Sigmoid colon (tissue), 7 donors: Measurements from ENCODE around the gene DHDH. TPM values are rescaled to one million over a fixed set of nuclear protein-coding genes. Genes with fewer than 3 reads are reported as not detected.

Source experiments
- DNase-seq: peaks from one replicate; pipeline ENCODE4 v3.0.0-alpha.2; 2019
- H3K27ac ChIP-seq, 4 donors: fragments of 200-600 bp; sonication (generic); one replicate each; pipeline ENCODE4 v1.5.1; 2016 to 2019; ENCODE audit warnings: mild to moderate bottlenecking in 1 of 4
- H3K27me3 ChIP-seq, 3 donors: fragments of 200-600 bp; sonication (generic); one replicate each; pipeline ENCODE4 v1.5.1; 2019; ENCODE audit warnings: mild to moderate bottlenecking in 1 of 3
- H3K36me3 ChIP-seq, 4 donors: fragments of 200-600 bp; sonication (generic); one replicate each; pipeline ENCODE4 v1.5.1; 2016 to 2019
- H3K4me1 ChIP-seq, 4 donors: fragments of 200-600 bp; sonication (generic); one replicate each; pipeline ENCODE4 v1.5.1; 2017 to 2019
- H3K4me3 ChIP-seq, 4 donors: fragments of 200-600 bp; sonication (generic); one replicate each; pipeline ENCODE4 v1.5.1; 2017 to 2019; ENCODE audit warnings: mild to moderate bottlenecking in 2 of 4, moderate library complexity in 1 of 4
- H3K9me3 ChIP-seq, 4 donors: fragments of 200-600 bp in 3 of 4; sonication (generic) in 3 of 4; one replicate each; pipeline versions ENCODE4 v1.5.1 to v1.6.1; 2013 to 2019
- CTCF ChIP-seq, 4 experiments: fragments of 450-650 bp in 3 of 4; fragments of 200-600 bp in 1 of 4; IDR thresholded peaks; one replicate each; pipeline ENCODE4 v1.5.1; 2016 to 2019; ENCODE audit warnings: antibody characterized with exemption in 4 of 4, mild to moderate bottlenecking in 3 of 4, moderate library complexity in 2 of 4
- EP300 ChIP-seq, 4 donors: sonication (generic); formaldehyde crosslinking; IDR thresholded peaks; one replicate each; pipeline ENCODE4 v1.6.1; 2017; ENCODE audit warnings: antibody characterized with exemption in 4 of 4
- POLR2A ChIP-seq, 2 donors: fragments of 450-650 bp; IDR thresholded peaks; one replicate each; pipeline ENCODE4 v1.6.1; 2016; ENCODE audit warnings: antibody characterized with exemption in 2 of 2, mild to moderate bottlenecking in 2 of 2, moderate library complexity in 2 of 2
- POLR2AphosphoS5 ChIP-seq, 4 donors: sonication (generic); formaldehyde crosslinking; IDR thresholded peaks; one replicate each; pipeline ENCODE4 v1.6.1; 2017; ENCODE audit warnings: antibody characterized with exemption in 4 of 4
- WGBS, 2 donors: extraction: QIAGEN DNeasy Blood & Tissue Kit; methylation state at CpG; one replicate each; pipeline ENCODE4 v1.1.7; 2013; 5-methylcytosine and 5-hydroxymethylcytosine counted together
- intact Hi-C: fragments of 100-400 bp; cut with DNase I; formaldehyde crosslinking; loops from one replicate; pipeline ENCODE4 v1.15.1; 2023
- polyA plus RNA-seq, 3 donors: library from polyadenylated mRNA; stranded (reverse); fragments of 200-250 nt; gene quantifications; one replicate each; pipeline ENCODE4 v1.2.3, GENCODE V29; 2013
- small RNA-seq, 3 donors: library from RNA; depleted of rRNA; stranded (forward); fragments of <200 nt; gene quantifications; one replicate each; pipeline ENCODE3, GENCODE V24; 2016
- total RNA-seq, 4 donors: library from RNA; depleted of rRNA; stranded (reverse); fragments of >200 nt; gene quantifications; one replicate each; pipeline ENCODE4 v1.1.0, GENCODE V29; 2016
- donor health status: healthy with polysubstance abuse.
- donor health status: Bipolar disorder and iron deficiency.
- donor health status: healthy.

DHDH gene
- total and polyA plus RNA-seq, 7 donors, result 0.16 TPM; not detected in 6

DNA sequence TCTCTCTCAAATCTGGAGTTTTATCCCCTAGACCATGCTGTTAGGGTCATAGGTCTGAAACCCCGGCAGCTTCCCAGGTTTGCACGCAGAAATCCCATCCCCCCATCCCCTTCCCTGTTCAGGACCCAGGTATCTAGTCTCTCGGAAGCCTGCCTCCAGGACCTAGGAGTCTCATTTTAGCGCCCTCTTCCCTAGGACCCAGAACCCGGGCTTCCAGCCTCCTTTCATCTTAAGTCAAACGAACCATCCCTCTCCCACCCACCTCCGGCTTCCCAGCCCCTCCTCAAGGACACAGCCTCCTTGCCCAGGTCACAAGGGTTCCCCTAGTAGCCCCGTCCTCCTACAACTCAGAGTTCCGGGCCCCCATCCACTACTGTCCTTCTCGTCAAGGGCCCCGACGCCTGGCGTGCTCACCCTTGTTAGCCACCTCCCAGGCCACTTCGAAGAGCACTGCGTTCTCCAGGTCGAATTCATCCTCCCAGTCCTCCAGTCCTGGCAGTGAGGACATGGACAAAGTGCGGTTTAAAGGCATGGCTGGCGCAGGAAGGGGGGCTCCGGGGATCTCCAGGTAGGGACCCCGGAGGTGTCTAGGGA is 59.2 kb downstream of the DHDH start:
- H3K27ac ChIP-seq, result peak overlapping the region; percentile 88 to 97 (median 90)
- peak; percentile 81 for DNase-seq
- peaks cover 0 to 25% (median 5%) of the 10 kb centered on the region in 4 donors for H3K36me3 ChIP-seq
- no peaks in the 10 kb centered on the region for H3K9me3 ChIP-seq
- peak overlapping the region; percentile 58 to 76 (median 67) for H3K4me3 ChIP-seq
- no peak for TF ChIP-seq CTCF (IDR thresholded peaks at IDR 0.05)
- TF ChIP-seq EP300 (IDR thresholded peaks at IDR 0.05), result no peak
- TF ChIP-seq POLR2A (IDR thresholded peaks at IDR 0.05), result no peak
- no peak for TF ChIP-seq POLR2AphosphoS5 (IDR thresholded peaks at IDR 0.05)
- intact Hi-C loops, result loop anchor here (5.0 kb wide), 1 partner anchor 155 kb away; no protein-coding TSS in a partner anchor
- H3K27me3 ChIP-seq, result no peaks in the 10 kb centered on the region
- peaks cover 0 to 42% (median 37%) of the 10 kb centered on the region in 4 donors for H3K4me1 ChIP-seq
- WGBS, 2 donors, result 0% methylated on average over 20 of the region's 20 CpGs

GRCh38 chr19:48993175-48994034 is 59.9 kb downstream of the DHDH start, which contains the start of the genes GYS1 and RUVBL2:
Gene GYS1 (minus strand): TSS chr19:48993309. CDS start chr19:48993112, 197 bp downstream.
Gene RUVBL2 (plus strand): TSS chr19:48993887. CDS start chr19:48993912, 25 bp downstream.
- WGBS, 2 donors, result 0% methylated on average over 56 of the region's 56 CpGs
- H3K4me3 ChIP-seq, result peak within 1 kb of the TSS; percentile 58 to 76 (median 67)
- no peaks in the 10 kb centered on the region for H3K9me3 ChIP-seq
- DNase-seq, result peak; percentile 100
- TF ChIP-seq POLR2A (IDR thresholded peaks at IDR 0.05), result peak; percentile 87 to 94
- TF ChIP-seq EP300 (IDR thresholded peaks at IDR 0.05), result peak in 1 of 4 donors; percentile 66
- peak; percentile 96 to 99 (median 98) for TF ChIP-seq CTCF (IDR thresholded peaks at IDR 0.05)
- peak; percentile 92 to 98 (median 98) for TF ChIP-seq POLR2AphosphoS5 (IDR thresholded peaks at IDR 0.05)
- H3K27ac ChIP-seq, result peak within 1 kb of the TSS; percentile 88 to 97 (median 90)
- peaks cover 0 to 17% (median 3%) of the 10 kb centered on the region in 4 donors for H3K36me3 ChIP-seq
- intact Hi-C loops, result loop anchor here (5.0 kb wide), 1 partner anchor 154 kb away; no protein-coding TSS in a partner anchor
- H3K27me3 ChIP-seq, result no peaks in the 10 kb centered on the region
- H3K4me1 ChIP-seq, result peaks cover 0 to 42% (median 37%) of the 10 kb centered on the region in 4 donors

GRCh38 chr19:48994035-48994386 is 60.5 kb downstream of the DHDH start:
- Histone ChIP-seq H3K27me3 (no peaks in the 10 kb centered on the region), H3K27ac (peak overlapping the region; percentile 88 to 97 (median 90)), H3K9me3 (no peaks in the 10 kb centered on the region), H3K36me3 (peaks cover 0 to 11% (median 0%) of the 10 kb centered on the region in 4 donors), H3K4me1 (peaks cover 0 to 42% (median 37%) of the 10 kb centered on the region in 4 donors), H3K4me3 (peak overlapping the region; percentile 58 to 76 (median 67))
- no peak for TF ChIP-seq POLR2AphosphoS5 (IDR thresholded peaks at IDR 0.05)
- no peak for TF ChIP-seq CTCF (IDR thresholded peaks at IDR 0.05)
- no peak for TF ChIP-seq EP300 (IDR thresholded peaks at IDR 0.05)
- no peak for TF ChIP-seq POLR2A (IDR thresholded peaks at IDR 0.05)
- intact Hi-C loops, result loop anchor here (5.0 kb wide), 1 partner anchor 153 kb away; no protein-coding TSS in a partner anchor
- 1% methylated on average over 13 of the region's 13 CpGs for WGBS, 2 donors
- no peak for DNase-seq

Small RNA genes within 50 kb of the gene (small RNA-seq; reads per million reads assigned to genes)
- 0 reads per million in 3 donors for gene AC026803.1

Other genes starting within 250 kb of the DHDH start
Only the 30 nearest of the 31 such genes appear.
- gene MAMSTR, start 214.0 kb upstream of the DHDH start, total RNA-seq, result 1 to 10 TPM in 1 of 4 donors, under 1 TPM in 3; 0.82 to 1.8 (median 0.89) TPM
- gene MAMSTR, start 214.0 kb upstream of the DHDH start, polyA plus RNA-seq, result 1 to 10 TPM in 1 of 3 donors, under 1 TPM in 1, not detected in 1; 0.69 to 1.0 TPM
- 10 to 100 TPM in 2 of 4 donors, 1 to 10 TPM in 2; 4.9 to 11.4 (median 10.5) TPM for gene RASIP1, start 193.1 kb upstream of the DHDH start, total RNA-seq
- gene RASIP1, start 193.1 kb upstream of the DHDH start, polyA plus RNA-seq, result 1 to 10 TPM in 2 of 3 donors, under 1 TPM in 1; 0.69 to 6.0 (median 5.0) TPM
- gene IZUMO1, start 186.8 kb upstream of the DHDH start, total RNA-seq, result not detected
- 1 to 10 TPM in 1 of 3 donors, under 1 TPM in 1, not detected in 1; 0.15 to 1.8 TPM for gene IZUMO1, start 186.8 kb upstream of the DHDH start, polyA plus RNA-seq
- gene FUT1, start 181.1 kb upstream of the DHDH start, total RNA-seq, result under 1 TPM in 3 of 4 donors, not detected in 1; 0.41 to 0.71 (median 0.49) TPM
- gene FUT1, start 181.1 kb upstream of the DHDH start, polyA plus RNA-seq, result under 1 TPM in 2 of 3 donors, not detected in 1; under 0.01 to 0.80 TPM
- not detected for gene FGF21, start 178.2 kb upstream of the DHDH start, total RNA-seq
- not detected for gene FGF21, start 178.2 kb upstream of the DHDH start, polyA plus RNA-seq
- 10 to 100 TPM; 29.8 to 46.7 (median 32.9) TPM for gene BCAT2, start 122.7 kb upstream of the DHDH start, total RNA-seq
- gene BCAT2, start 122.7 kb upstream of the DHDH start, polyA plus RNA-seq, result 10 to 100 TPM; 52.7 to 61.0 (median 54.1) TPM
- 10 to 100 TPM; 14.1 to 20.1 (median 18.3) TPM for gene HSD17B14, start 97.2 kb upstream of the DHDH start, total RNA-seq
- 10 to 100 TPM in 1 of 3 donors, 1 to 10 TPM in 2; 4.3 to 21.0 (median 4.9) TPM for gene HSD17B14, start 97.2 kb upstream of the DHDH start, polyA plus RNA-seq
- 10 to 100 TPM; 13.8 to 44.7 (median 19.5) TPM for gene PLEKHA4, start 65.1 kb upstream of the DHDH start, total RNA-seq
- gene PLEKHA4, start 65.1 kb upstream of the DHDH start, polyA plus RNA-seq, result 10 to 100 TPM; 18.0 to 28.2 (median 21.2) TPM
- 10 to 100 TPM; 22.1 to 69.8 (median 31.2) TPM for gene PPP1R15A, start 61.3 kb upstream of the DHDH start, total RNA-seq
- 10 to 100 TPM; 43.2 to 60.8 (median 55.9) TPM for gene PPP1R15A, start 61.3 kb upstream of the DHDH start, polyA plus RNA-seq
- gene TULP2, start 35.0 kb upstream of the DHDH start, total RNA-seq, result 1 to 10 TPM in 1 of 4 donors, under 1 TPM in 1, not detected in 2; 0.99 to 1.1 TPM
- under 1 TPM in 1 of 3 donors, not detected in 2; 0.22 TPM for gene TULP2, start 35.0 kb upstream of the DHDH start, polyA plus RNA-seq
- gene NUCB1, start 33.4 kb upstream of the DHDH start, total RNA-seq, result 100 to 1,000 TPM; 153 to 275 (median 176) TPM
- gene NUCB1, start 33.4 kb upstream of the DHDH start, polyA plus RNA-seq, result 100 to 1,000 TPM in 1 of 3 donors, 10 to 100 TPM in 2; 43.0 to 303 (median 66.7) TPM
- 10 to 100 TPM; 17.9 to 61.5 (median 30.9) TPM for gene BAX, start 21.2 kb downstream of the DHDH start, total RNA-seq
- 100 to 1,000 TPM; 130 to 216 (median 198) TPM for gene BAX, start 21.2 kb downstream of the DHDH start, polyA plus RNA-seq
- 1,000 to 10,000 TPM; 2,871 to 3,975 (median 3,459) TPM for gene FTL, start 31.6 kb downstream of the DHDH start, total RNA-seq
- 1,000 to 10,000 TPM; 2,999 to 9,923 (median 8,398) TPM for gene FTL, start 31.6 kb downstream of the DHDH start, polyA plus RNA-seq
- 10 to 100 TPM; 11.7 to 19.4 (median 17.8) TPM for gene GYS1, start 59.6 kb downstream of the DHDH start, total RNA-seq
- gene GYS1, start 59.6 kb downstream of the DHDH start, polyA plus RNA-seq, result 10 to 100 TPM; 14.4 to 32.7 (median 14.8) TPM
- 10 to 100 TPM; 49.3 to 82.3 (median 64.0) TPM for gene RUVBL2, start 60.2 kb downstream of the DHDH start, total RNA-seq
- 10 to 100 TPM; 36.6 to 98.8 (median 55.9) TPM for gene RUVBL2, start 60.2 kb downstream of the DHDH start, polyA plus RNA-seq
- not detected for gene LHB, start 83.4 kb downstream of the DHDH start, total RNA-seq
- not detected for gene LHB, start 83.4 kb downstream of the DHDH start, polyA plus RNA-seq
- gene CGB3, start 90.6 kb downstream of the DHDH start, total RNA-seq, result not detected
- gene CGB3, start 90.6 kb downstream of the DHDH start, polyA plus RNA-seq, result not detected
- not detected for gene CGB2, start 98.2 kb downstream of the DHDH start, total RNA-seq
- gene CGB2, start 98.2 kb downstream of the DHDH start, polyA plus RNA-seq, result 1 to 10 TPM in 1 of 3 donors, not detected in 2; 3.0 TPM
- not detected for gene CGB1, start 103.2 kb downstream of the DHDH start, total RNA-seq
- not detected for gene CGB1, start 103.2 kb downstream of the DHDH start, polyA plus RNA-seq
- gene CGB5, start 110.1 kb downstream of the DHDH start, total RNA-seq, result not detected
- gene CGB5, start 110.1 kb downstream of the DHDH start, polyA plus RNA-seq, result not detected
- gene CGB8, start 115.4 kb downstream of the DHDH start, total RNA-seq, result not detected
- not detected for gene CGB8, start 115.4 kb downstream of the DHDH start, polyA plus RNA-seq
- gene CGB7, start 124.0 kb downstream of the DHDH start, total RNA-seq, result not detected
- gene CGB7, start 124.0 kb downstream of the DHDH start, polyA plus RNA-seq, result under 1 TPM in 1 of 3 donors, not detected in 2; 0.23 TPM
- not detected for gene NTF4, start 131.1 kb downstream of the DHDH start, total RNA-seq
- not detected for gene NTF4, start 131.1 kb downstream of the DHDH start, polyA plus RNA-seq
- gene KCNA7, start 139.0 kb downstream of the DHDH start, total RNA-seq, result not detected
- gene KCNA7, start 139.0 kb downstream of the DHDH start, polyA plus RNA-seq, result not detected
- gene SNRNP70, start 151.8 kb downstream of the DHDH start, total RNA-seq, result 100 to 1,000 TPM; 156 to 382 (median 237) TPM
- 100 to 1,000 TPM in 1 of 3 donors, 10 to 100 TPM in 2; 33.8 to 227 (median 40.2) TPM for gene SNRNP70, start 151.8 kb downstream of the DHDH start, polyA plus RNA-seq
- 10 to 100 TPM; 17.4 to 28.8 (median 26.7) TPM for gene LIN7B, start 180.7 kb downstream of the DHDH start, total RNA-seq
- gene LIN7B, start 180.7 kb downstream of the DHDH start, polyA plus RNA-seq, result 10 to 100 TPM in 2 of 3 donors, 1 to 10 TPM in 1; 9.9 to 12.0 (median 12.0) TPM
- 1 to 10 TPM in 3 of 4 donors, not detected in 1; 1.6 to 2.1 (median 1.8) TPM for gene C19orf73, start 185.4 kb downstream of the DHDH start, total RNA-seq
- gene C19orf73, start 185.4 kb downstream of the DHDH start, polyA plus RNA-seq, result 1 to 10 TPM; 2.4 to 5.1 (median 3.3) TPM
- gene PPFIA3, start 185.8 kb downstream of the DHDH start, total RNA-seq, result 1 to 10 TPM; 2.0 to 3.9 (median 3.1) TPM
- gene PPFIA3, start 185.8 kb downstream of the DHDH start, polyA plus RNA-seq, result 10 to 100 TPM; 18.6 to 35.3 (median 21.3) TPM
- 1 to 10 TPM in 1 of 4 donors, under 1 TPM in 3; 0.16 to 1.1 (median 0.69) TPM for gene HRC, start 221.7 kb downstream of the DHDH start, total RNA-seq
- gene HRC, start 221.7 kb downstream of the DHDH start, polyA plus RNA-seq, result 1 to 10 TPM in 2 of 3 donors, under 1 TPM in 1; 0.46 to 6.6 (median 1.7) TPM
- 10 to 100 TPM in 3 of 4 donors, 1 to 10 TPM in 1; 7.9 to 18.0 (median 12.5) TPM for gene TRPM4, start 224.1 kb downstream of the DHDH start, total RNA-seq
- 100 to 1,000 TPM in 1 of 3 donors, 10 to 100 TPM in 2; 40.5 to 166 (median 40.8) TPM for gene TRPM4, start 224.1 kb downstream of the DHDH start, polyA plus RNA-seq